ENCODE measurements around the gene SENP3.

GRCh38 chr17:7574176-7574953 lies 12.6 kb downstream of the SENP3 start:
- TF ChIP-seq CTCF (IDR thresholded peaks at IDR 0.05; ENCODE audit: low read depth, low read length, missing input control), result no peak
- TF ChIP-seq RAD21 (IDR thresholded peaks at IDR 0.05), result no peak
- no peak for TF ChIP-seq SP1 (IDR thresholded peaks at IDR 0.05)
- no peak for TF ChIP-seq HNF4A (conservative IDR thresholded peaks at IDR 0.05)
- TF ChIP-seq ATF3 (IDR thresholded peaks at IDR 0.05), result no peak

All from liver (tissue), 3 donors.